Gastroesophageal sphincter (tissue), 3 donors: Measurements from ENCODE around the gene ERCC1.

Experiments used
- EP300 ChIP-seq: sonication (generic); formaldehyde crosslinking; IDR thresholded peaks from one replicate; pipeline ENCODE4 v1.6.1; 2017; ENCODE audit warnings: antibody characterized with exemption, mild to moderate bottlenecking
- POLR2AphosphoS5 ChIP-seq: sonication (generic); formaldehyde crosslinking; IDR thresholded peaks from one replicate; pipeline ENCODE4 v1.6.1; 2017; ENCODE audit warnings: antibody characterized with exemption
- TF ChIP-seq, protein P1 (sequence below), 4 experiments: fragments of 200-600 bp in 2 of 4; fragments of 450-650 bp in 2 of 4; sonication (generic) in 1 of 4; IDR thresholded peaks; one replicate each; pipeline ENCODE4 v1.5.1; 2017 to 2019; ENCODE audit warnings: antibody characterized with exemption in 4 of 4, mild to moderate bottlenecking in 2 of 4, moderate library complexity in 2 of 4

DNA sequence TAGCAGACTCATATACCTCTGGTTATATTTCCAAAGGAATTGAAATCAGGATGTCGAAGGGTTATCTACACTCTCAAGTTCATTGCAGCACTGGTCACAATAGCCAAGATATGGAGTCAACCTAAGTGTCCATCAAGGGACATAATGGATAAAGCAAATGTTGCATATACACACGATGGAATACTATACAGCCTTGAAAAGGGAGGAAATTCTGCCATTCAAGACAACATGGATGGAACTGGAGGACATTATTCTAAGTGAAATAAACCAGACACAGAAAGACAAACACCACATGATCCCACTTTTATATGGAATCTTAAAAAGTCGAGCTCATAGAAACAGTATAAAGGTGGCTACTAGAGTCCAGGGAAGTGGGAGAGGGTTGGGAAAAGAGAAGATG lies 13.6 kb upstream of the ERCC1 start:
- TF ChIP-seq, protein P1, sequence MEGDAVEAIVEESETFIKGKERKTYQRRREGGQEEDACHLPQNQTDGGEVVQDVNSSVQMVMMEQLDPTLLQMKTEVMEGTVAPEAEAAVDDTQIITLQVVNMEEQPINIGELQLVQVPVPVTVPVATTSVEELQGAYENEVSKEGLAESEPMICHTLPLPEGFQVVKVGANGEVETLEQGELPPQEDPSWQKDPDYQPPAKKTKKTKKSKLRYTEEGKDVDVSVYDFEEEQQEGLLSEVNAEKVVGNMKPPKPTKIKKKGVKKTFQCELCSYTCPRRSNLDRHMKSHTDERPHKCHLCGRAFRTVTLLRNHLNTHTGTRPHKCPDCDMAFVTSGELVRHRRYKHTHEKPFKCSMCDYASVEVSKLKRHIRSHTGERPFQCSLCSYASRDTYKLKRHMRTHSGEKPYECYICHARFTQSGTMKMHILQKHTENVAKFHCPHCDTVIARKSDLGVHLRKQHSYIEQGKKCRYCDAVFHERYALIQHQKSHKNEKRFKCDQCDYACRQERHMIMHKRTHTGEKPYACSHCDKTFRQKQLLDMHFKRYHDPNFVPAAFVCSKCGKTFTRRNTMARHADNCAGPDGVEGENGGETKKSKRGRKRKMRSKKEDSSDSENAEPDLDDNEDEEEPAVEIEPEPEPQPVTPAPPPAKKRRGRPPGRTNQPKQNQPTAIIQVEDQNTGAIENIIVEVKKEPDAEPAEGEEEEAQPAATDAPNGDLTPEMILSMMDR (IDR thresholded peaks at IDR 0.05): no peak
- TF ChIP-seq POLR2AphosphoS5: no peak
- no peak for TF ChIP-seq EP300
